ENCODE measurements around the gene IQSEC3. TPM values are rescaled to one million over a fixed set of nuclear protein-coding genes. Genes with fewer than 3 reads are reported as not detected.
"Not testable (repeated sequence)": the region's sequence is repeated elsewhere in the genome, so short reads cannot be mapped to it uniquely, and the experiment has no call there.

The IQSEC3 gene
- total RNA-seq, 1 donor from 2014 or later = 2.5 TPM

DNA sequence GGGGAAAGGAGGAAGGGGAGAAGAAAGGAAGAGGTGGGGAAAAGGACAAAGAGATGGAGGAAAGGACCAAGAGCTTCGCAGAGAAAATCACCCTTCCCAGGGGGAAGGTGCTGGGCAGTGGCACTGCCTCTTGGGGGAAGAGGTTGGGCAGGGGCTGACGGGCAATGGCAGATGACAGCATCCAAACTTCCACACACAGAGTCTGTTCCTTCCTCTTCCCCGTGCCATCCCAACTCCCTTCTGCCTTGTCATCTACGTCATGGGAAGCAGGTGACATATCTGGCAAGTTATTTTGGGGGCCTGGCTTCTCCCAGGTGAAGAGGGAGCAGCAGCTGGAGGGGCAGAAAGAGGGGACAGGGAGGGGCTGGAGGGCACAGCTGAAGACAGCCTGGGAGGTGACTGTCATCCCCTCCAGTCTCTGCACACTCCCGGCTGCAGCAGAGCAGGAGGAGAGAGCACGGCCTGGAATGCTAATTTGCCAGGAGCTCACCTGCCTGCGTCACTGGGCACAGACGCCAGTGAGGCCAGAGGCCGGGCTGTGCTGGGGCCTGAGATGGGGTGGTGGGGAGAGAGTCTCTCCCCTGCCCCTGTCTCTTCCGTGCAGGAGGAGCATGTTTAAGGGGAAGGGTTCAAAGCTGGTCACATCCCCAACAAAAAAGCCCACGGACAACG is 43.9 kb upstream of the IQSEC3 start:
- Mint-ChIP-seq H3K36me3 (ENCODE audit: insufficient read depth) (peaks cover 2% of the 10 kb centered on the region), H3K27me3 (no peaks in the 10 kb centered on the region), H3K9me3 (ENCODE audit: low read depth) (no peaks in the 10 kb centered on the region), H3K27ac (no peak overlapping the region), H3K4me3 (ENCODE audit: low read depth) (no peak overlapping the region), H3K4me1 (ENCODE audit: low read depth) (no peaks in the 10 kb centered on the region)
- no peak for DNase-seq (ENCODE audit: low spot score, unreplicated experiment)
- TF ChIP-seq, protein P1, sequence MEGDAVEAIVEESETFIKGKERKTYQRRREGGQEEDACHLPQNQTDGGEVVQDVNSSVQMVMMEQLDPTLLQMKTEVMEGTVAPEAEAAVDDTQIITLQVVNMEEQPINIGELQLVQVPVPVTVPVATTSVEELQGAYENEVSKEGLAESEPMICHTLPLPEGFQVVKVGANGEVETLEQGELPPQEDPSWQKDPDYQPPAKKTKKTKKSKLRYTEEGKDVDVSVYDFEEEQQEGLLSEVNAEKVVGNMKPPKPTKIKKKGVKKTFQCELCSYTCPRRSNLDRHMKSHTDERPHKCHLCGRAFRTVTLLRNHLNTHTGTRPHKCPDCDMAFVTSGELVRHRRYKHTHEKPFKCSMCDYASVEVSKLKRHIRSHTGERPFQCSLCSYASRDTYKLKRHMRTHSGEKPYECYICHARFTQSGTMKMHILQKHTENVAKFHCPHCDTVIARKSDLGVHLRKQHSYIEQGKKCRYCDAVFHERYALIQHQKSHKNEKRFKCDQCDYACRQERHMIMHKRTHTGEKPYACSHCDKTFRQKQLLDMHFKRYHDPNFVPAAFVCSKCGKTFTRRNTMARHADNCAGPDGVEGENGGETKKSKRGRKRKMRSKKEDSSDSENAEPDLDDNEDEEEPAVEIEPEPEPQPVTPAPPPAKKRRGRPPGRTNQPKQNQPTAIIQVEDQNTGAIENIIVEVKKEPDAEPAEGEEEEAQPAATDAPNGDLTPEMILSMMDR (IDR thresholded peaks at IDR 0.05; ENCODE audit: unreplicated experiment) = no peak

DNA sequence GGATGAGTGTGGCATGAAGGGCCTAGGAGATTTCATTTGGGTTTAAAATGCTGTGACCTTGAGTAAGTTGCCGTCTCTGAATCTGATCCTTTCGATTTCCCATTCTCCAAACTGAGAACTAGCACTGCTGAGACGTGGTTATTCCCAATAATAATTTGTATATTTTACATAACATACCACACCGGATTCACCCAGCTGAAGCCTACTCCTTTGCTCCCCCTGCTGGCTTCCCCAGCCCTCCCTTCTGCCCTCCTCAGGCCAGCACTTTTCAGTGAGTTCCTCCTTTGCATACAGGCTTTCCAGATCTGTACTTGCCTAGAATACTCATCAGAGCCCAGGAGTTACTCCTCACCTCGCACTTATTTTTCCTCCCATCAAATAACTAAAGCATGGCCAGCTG is 38.7 kb upstream of the IQSEC3 start:
- not testable (repeated sequence) for H3K27ac Mint-ChIP-seq; H3K9me3 Mint-ChIP-seq (ENCODE audit: low read depth); H3K27me3 Mint-ChIP-seq; DNase-seq (ENCODE audit: low spot score, unreplicated experiment); H3K4me1 Mint-ChIP-seq (ENCODE audit: low read depth); H3K4me3 Mint-ChIP-seq (ENCODE audit: low read depth); H3K36me3 Mint-ChIP-seq (ENCODE audit: insufficient read depth)

DNA sequence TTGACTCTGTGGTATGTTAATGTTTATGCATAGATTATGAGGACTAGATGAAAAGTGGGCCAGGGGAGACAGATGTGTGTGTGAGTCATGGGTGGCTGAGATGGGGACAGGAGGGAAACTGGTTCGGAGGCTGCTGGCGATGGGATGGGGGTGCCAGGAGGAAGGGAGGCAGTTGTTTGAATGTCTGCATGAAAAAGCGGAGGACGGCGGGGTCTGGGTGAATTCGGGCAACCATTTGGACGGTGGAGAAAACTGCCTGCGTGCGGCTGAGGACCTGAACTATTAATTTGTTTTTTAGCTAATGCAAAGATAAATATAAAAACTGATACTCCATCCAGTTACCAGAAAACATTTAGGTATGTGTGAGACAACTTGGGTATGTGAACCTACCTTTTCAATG is 27.8 kb upstream of the IQSEC3 start:
- not testable (repeated sequence) for H3K36me3 Mint-ChIP-seq (ENCODE audit: insufficient read depth); H3K9me3 Mint-ChIP-seq (ENCODE audit: low read depth); H3K4me1 Mint-ChIP-seq (ENCODE audit: low read depth); H3K27ac Mint-ChIP-seq; H3K4me3 Mint-ChIP-seq (ENCODE audit: low read depth); DNase-seq (ENCODE audit: low spot score, unreplicated experiment)
- H3K27me3 Mint-ChIP-seq = peaks cover 10% of the 10 kb centered on the region

DNA sequence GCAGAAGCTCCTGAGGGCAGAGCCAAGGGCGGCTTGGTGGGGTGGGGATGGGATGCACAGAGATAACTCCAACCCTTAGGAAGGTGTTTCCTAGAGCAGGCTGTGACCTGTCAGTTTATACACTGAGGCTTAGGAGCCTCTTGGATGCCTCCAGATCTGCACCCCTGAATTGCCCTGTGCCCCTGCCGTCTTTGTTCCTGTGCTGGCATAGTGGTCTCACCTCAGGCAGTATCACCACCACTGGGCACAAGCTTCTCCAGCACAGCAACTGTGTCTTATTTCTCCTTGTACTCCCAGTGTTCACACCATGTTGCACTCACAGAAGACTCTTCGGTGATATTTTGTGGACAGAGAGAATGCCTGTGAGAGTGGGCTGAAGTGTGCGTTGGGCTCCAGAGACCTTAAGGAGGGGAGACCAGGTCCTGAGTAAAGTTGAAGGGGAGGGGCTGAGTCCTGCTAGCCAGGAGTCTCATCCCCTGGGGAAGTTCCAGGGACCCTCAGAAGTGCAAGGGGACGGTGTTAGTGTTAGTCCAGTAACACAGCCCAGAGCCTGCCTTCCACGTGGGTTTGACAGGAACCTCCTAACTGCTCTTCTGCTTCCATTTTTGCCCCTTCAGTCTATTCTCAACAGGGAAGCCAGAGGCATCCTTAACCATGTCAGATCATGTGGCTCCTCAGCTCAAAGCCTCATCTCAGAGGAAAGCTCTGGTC is 26.9 kb upstream of the IQSEC3 start:
- not testable (repeated sequence) for H3K9me3 Mint-ChIP-seq (ENCODE audit: low read depth); H3K4me1 Mint-ChIP-seq (ENCODE audit: low read depth); DNase-seq (ENCODE audit: low spot score, unreplicated experiment); H3K27ac Mint-ChIP-seq; H3K36me3 Mint-ChIP-seq (ENCODE audit: insufficient read depth); H3K4me3 Mint-ChIP-seq (ENCODE audit: low read depth)
- H3K27me3 Mint-ChIP-seq = peaks cover 18% of the 10 kb centered on the region

DNA sequence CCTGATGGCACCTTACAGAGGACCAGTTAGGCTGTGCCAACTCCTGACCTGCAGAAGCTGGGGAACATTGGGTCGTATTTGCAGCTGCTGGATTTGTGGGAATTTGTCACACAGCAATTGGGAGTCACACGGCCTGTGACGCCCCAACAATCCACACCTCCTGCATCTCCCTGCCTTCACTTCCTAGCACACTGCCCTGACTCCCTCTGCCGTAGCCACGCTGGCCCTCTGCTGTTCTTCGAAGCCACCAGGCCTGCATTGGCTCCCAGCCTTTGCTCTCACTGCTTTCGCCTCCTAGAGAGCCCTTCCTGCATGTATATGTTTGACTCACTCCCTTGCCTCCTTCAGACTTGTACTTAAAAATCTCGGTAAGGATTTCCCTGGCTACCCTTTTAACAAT is 22.2 kb upstream of the IQSEC3 start:
- not testable (repeated sequence) for H3K27ac Mint-ChIP-seq; H3K4me3 Mint-ChIP-seq (ENCODE audit: low read depth); DNase-seq (ENCODE audit: low spot score, unreplicated experiment); H3K9me3 Mint-ChIP-seq (ENCODE audit: low read depth); H3K36me3 Mint-ChIP-seq (ENCODE audit: insufficient read depth); H3K4me1 Mint-ChIP-seq (ENCODE audit: low read depth)
- peaks cover 44% of the 10 kb centered on the region for H3K27me3 Mint-ChIP-seq

DNA sequence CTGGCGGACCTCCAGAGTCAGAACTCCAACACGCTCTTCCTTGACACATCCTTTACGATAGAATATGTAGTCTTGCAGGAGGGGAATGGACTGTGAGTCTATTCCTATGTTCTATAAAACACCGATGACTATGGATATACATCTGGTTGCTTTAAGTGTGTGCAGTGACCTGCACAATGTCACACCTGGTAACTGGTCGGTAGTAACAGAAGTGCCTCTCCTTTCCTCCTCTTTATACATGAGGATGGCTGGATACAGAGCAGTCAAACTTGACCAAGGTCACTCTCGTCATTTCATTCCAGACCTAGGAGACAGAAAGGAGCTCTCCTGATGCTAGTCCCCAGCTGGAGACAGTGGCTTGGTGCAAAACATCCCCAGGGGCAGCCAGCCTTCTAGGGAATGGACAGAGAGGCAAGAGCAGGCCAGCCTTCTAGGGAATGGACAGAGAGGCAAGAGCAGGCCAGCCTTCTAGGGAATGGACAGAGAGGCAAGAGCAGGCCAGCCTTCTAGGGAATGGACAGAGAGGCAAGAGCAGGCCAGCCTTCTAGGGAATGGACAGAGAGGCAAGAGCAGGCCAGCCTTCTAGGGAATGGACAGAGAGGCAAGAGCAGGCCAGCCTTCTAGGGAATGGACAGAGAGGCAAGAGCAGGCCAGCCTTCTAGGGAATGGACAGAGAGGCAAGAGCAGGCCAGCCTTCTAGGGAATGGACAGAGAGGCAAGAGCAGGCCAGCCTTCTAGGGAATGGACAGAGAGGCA is 21.2 kb upstream of the IQSEC3 start:
- not testable (repeated sequence) for H3K4me1 Mint-ChIP-seq (ENCODE audit: low read depth); H3K27ac Mint-ChIP-seq; H3K36me3 Mint-ChIP-seq (ENCODE audit: insufficient read depth); H3K4me3 Mint-ChIP-seq (ENCODE audit: low read depth); H3K9me3 Mint-ChIP-seq (ENCODE audit: low read depth); DNase-seq (ENCODE audit: low spot score, unreplicated experiment)
- peaks cover 40% of the 10 kb centered on the region for H3K27me3 Mint-ChIP-seq

DNA sequence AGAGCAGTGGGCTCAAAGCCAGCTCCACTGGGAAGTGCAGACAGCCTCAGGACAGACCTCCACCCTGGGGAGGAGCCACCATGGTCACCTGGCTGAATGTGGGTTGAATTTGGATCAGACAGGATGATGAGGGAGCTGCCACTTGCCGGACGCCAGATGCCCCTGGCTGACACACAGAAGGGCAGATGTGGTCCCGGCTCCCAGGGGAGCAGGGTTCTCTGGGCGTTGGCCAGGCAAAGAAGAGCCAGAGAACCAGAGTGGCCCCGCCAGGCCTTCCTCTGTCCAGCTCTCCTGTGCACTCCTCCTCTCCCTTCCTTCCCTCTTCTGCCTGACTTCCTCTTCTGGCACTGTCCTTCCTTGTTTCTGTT is 20.6 kb upstream of the IQSEC3 start:
- peaks cover 39% of the 10 kb centered on the region for H3K27me3 Mint-ChIP-seq
- not testable (repeated sequence) for H3K36me3 Mint-ChIP-seq (ENCODE audit: insufficient read depth); H3K4me3 Mint-ChIP-seq (ENCODE audit: low read depth); H3K27ac Mint-ChIP-seq; DNase-seq (ENCODE audit: low spot score, unreplicated experiment); H3K9me3 Mint-ChIP-seq (ENCODE audit: low read depth); H3K4me1 Mint-ChIP-seq (ENCODE audit: low read depth)

DNA sequence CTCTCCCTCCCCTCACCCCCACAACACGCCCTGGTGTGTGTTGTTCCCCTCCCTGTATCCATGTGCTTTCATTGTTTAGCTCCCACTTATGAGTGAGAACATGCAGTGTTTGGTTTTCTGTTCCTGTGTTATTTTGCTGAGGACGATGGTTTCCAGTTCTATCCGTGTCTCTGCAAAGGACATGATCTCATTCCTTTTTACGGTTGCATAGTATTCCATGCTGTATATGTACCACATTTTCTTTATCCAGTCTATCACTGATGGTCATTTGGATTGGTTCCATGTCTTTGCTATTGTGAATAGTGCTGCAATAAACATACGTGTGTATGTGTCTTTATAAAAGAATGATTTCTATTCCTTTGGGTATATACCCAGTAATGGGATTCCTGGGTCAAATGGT is 20.0 kb upstream of the IQSEC3 start:
- not testable (repeated sequence) for H3K36me3 Mint-ChIP-seq (ENCODE audit: insufficient read depth); H3K4me3 Mint-ChIP-seq (ENCODE audit: low read depth); H3K27ac Mint-ChIP-seq; H3K4me1 Mint-ChIP-seq (ENCODE audit: low read depth); DNase-seq (ENCODE audit: low spot score, unreplicated experiment); H3K9me3 Mint-ChIP-seq (ENCODE audit: low read depth)
- H3K27me3 Mint-ChIP-seq = peaks cover 41% of the 10 kb centered on the region

DNA sequence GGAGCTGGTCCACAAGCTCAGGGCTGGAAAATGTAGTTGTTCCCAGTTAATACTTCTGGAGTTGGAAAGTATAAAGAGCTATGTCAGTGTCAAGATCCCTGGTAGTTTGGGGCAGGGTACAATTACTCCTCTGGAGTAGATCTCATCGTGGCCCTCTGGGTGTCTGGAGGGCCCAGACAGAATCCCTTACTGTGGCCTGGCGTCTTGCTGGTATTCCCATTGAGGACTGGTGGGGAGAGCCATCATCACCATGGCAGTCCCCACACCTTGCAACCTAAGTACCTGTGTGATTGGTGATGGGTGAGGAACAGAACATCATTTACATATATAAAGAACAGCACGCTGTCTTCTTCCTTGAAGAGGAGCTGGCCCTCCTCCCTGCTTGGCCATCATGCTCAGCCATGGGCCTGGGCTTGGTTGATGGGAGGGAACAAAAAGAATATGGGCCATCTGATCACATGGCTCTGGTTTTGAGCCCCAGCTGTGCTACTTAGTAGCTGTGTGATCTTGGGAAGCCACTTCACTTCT is 18.8 kb upstream of the IQSEC3 start:
- H3K27me3 Mint-ChIP-seq = peaks cover 46% of the 10 kb centered on the region
- H3K4me1 Mint-ChIP-seq (ENCODE audit: low read depth); DNase-seq (ENCODE audit: low spot score, unreplicated experiment); H3K9me3 Mint-ChIP-seq (ENCODE audit: low read depth); H3K27ac Mint-ChIP-seq; H3K4me3 Mint-ChIP-seq (ENCODE audit: low read depth); H3K36me3 Mint-ChIP-seq (ENCODE audit: insufficient read depth): not testable (repeated sequence)

DNA sequence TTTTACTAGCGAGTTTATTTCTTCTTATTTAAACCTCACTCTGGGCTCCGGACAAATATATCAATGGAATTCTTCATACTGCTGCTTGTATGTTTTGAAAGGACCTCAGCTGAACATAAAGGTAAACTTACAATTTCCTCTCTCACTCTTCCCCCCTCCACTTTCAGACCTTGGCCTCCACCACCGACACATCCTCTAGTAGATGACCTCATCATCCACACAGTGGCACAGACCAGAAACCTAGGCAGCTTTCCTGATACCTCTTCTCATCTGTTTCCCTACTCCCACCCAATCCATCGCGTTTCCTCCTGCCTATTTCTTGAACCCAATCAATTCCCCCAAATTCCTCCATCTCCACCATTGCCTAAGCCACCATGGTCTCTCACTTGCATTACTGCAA is 17.4 kb upstream of the IQSEC3 start:
- H3K4me3 Mint-ChIP-seq (ENCODE audit: low read depth); H3K27ac Mint-ChIP-seq; H3K4me1 Mint-ChIP-seq (ENCODE audit: low read depth); DNase-seq (ENCODE audit: low spot score, unreplicated experiment); H3K36me3 Mint-ChIP-seq (ENCODE audit: insufficient read depth); H3K9me3 Mint-ChIP-seq (ENCODE audit: low read depth): not testable (repeated sequence)
- H3K27me3 Mint-ChIP-seq = peaks cover 54% of the 10 kb centered on the region

DNA sequence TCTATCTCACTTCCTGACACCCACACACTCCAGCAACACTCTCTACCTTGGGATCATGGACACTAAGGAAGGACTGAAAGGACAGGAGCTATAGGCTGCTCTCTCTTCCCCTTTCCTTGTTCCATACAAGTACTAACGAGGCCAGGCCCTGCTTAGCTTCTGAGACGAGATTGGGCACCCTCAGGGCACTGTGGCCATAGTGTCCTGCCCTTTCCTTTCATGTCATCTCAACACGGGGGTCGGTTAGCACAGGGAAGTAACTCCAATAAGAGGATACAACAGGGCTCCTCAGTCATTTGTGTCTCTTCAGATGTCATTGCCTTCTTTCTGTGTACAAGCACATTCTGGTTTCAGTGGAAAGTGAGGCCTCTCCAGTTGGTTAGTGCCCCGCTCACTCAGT is 15.5 kb upstream of the IQSEC3 start:
- not testable (repeated sequence) for H3K4me3 Mint-ChIP-seq (ENCODE audit: low read depth); H3K27ac Mint-ChIP-seq; H3K9me3 Mint-ChIP-seq (ENCODE audit: low read depth); H3K4me1 Mint-ChIP-seq (ENCODE audit: low read depth); DNase-seq (ENCODE audit: low spot score, unreplicated experiment); H3K36me3 Mint-ChIP-seq (ENCODE audit: insufficient read depth)
- peaks cover 57% of the 10 kb centered on the region for H3K27me3 Mint-ChIP-seq

DNA sequence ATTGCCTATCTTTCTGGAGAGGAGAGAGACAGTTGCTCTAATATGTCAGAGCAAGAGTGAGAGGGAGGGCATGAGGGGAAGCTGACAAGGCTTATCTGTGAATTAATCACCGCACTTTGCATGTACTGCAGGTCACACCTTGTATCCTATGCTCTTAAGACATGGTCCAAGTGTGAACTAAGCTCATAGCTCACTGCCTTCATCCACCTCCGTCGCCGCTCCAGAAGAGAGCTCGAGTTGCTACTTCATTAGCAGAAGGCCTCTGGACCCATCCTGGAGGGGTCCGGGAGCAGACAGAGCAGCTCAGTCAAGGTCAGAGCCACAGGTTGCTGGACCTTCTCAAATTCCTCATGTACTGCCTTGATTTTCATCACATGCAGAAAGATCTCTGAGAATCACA is 14.6 kb upstream of the IQSEC3 start:
- not testable (repeated sequence) for H3K4me3 Mint-ChIP-seq (ENCODE audit: low read depth); H3K9me3 Mint-ChIP-seq (ENCODE audit: low read depth); H3K36me3 Mint-ChIP-seq (ENCODE audit: insufficient read depth); H3K4me1 Mint-ChIP-seq (ENCODE audit: low read depth); H3K27ac Mint-ChIP-seq; DNase-seq (ENCODE audit: low spot score, unreplicated experiment)
- H3K27me3 Mint-ChIP-seq = peaks cover 57% of the 10 kb centered on the region
